OCI-M2 (cell line): ENCODE data around the gene PCK2.

Experiments
- DNase-seq: peaks from one replicate; lab custom pipeline; 2025; ENCODE audit not compliant: unreplicated experiment; lab: John Stamatoyannopoulos, UW

The PCK2 gene

DNA sequence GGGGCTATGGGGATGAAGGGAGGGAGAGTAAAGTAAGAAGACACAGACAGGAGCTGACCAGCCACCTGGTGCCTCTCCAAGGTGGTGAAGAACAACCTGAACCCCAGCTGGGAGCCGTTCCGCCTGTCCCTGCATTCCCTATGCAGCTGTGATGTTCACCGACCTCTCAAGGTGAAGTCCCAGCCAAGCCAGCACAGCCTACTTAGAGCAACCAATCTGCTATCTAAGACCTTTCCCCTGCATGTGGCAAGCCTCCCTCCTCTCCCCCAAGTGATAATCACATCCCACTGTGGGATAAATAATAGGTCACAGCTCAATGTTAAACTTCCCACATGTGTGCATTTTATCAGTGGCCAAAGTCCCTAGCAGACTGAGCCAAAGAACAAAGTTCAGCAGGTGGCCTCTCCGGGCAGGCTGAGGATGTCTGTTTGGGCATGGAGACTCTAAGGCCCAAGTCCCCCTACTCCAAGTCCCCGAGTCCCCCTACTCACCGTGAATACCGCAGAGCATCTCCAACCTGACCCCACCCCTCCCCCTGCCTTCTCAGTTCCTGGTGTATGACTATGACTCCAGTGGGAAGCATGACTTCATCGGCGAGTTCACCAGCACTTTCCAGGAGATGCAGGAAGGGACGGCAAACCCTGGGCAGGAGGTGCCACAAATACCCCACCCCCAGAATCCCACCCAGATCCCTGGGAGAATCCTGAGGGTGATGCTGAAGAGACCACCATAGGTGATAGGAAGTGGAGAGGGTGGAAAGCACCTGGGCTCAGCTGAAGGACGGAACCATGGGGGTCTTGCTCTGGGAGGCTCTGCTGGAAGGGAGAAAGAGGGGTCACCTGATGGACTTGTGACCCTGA lies 19.3 kb upstream of the PCK2 start:
- DNase-seq, result no peak

DNA sequence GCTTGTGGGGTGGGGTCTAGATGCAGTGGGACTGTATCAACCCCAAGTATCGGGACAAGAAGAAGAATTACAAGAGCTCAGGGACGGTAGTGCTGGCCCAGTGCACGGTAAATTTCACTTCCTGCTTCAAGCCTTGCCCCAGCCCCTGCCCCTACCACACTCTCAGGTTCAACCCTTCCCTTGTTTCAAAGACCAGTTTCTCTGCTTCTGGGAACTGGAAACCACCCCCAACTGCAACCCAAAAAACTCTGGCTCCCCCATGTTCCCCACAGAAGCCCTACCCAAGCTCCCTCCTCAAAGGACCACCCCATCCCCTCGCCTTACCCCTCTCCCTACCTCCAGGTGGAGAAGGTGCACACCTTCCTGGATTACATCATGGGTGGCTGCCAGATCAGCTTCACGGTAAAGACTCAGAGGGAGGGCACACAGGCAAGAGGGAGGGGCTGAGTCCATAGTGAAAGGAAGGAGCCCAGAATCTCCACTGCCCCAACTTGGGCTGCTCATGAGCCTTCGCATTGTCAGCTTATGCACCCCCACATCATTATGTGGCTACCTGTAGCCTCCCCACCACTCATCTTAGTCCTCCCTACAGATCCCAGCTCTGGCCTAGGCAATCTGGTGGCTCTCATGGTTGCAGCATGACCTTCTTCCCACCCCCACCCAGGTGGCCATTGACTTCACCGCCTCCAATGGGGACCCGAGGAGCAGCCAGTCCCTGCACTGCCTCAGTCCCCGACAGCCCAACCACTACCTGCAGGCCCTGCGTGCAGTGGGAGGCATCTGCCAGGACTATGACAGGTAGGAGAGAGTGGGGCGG lies 18.4 kb upstream of the PCK2 start:
- no peak for DNase-seq

DNA sequence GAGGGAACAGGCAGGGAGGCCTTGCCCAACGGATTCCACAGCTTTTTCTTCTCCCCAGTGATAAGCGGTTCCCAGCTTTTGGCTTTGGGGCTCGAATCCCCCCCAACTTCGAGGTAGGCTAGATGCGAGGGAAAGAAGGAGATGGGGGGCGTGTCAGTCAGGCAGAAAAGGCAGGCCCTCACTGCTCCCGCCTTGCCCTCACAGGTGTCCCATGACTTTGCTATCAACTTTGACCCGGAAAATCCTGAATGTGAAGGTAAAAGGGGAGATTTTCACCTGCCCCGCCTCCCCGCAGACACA lies 17.9 kb upstream of the PCK2 start:
- no peak for DNase-seq

DNA sequence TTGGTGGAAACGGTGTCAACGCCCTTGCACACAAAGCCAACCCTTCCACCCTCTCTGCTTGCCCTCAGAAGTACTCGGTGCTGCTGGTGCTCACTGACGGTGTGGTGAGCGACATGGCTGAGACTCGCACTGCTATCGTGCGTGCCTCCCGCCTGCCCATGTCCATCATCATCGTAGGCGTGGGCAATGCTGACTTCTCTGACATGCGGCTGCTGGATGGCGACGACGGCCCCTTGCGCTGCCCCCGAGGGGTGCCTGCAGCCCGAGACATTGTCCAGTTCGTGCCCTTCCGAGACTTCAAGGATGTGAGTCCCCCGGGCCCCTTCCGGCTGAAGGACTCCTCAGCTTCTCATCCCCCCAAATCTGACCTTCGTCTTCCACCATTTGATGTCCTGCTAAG lies 17.0 kb upstream of the PCK2 start:
- DNase-seq, result no peak

DNA sequence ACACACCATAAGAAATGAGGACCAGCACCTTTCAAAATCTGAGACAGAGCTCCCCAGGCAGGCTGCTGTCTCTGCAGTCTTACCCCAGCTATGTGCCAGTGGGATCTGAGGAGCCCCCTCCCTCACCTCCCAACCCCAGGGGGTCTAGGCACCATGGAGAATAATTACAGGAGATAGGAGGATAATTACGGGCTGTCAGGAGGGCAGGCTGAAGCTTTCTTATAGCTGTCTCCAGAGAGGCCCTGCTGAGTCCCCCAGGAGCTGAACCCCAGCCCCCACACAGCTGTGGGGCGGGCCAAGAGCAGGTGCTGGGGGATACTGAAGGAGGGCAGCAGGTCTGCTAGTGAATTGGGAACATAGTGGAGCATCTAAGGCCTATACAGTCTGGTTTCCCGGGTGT lies 16.0 kb upstream of the PCK2 start:
- DNase-seq, result no peak

- DNase-seq, result no peak
Observed at GRCh38 chr14:24079491-24080141, 14.5 kb upstream of the PCK2 start.

DNA sequence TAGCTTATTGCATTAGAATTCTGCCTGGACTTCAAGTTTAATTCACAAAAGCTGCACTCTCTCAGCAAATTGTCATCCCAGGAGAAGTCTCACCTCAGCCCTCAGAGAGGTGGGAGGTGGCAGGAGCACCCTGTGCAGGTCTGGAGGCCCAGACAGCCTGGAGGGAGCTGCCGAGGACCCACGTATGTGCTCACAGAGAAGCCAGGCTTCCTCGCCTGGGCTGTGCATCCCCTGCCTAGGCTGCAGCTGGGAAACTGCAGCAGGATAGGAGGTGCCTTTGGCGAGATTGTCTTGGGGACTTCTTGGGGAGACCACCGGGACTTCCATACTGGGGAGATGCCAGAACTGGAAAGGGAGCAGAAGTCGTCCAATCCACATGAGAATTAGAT lies 14.0 kb upstream of the PCK2 start:
- DNase-seq, result no peak

- DNase-seq, result no peak
Observed at GRCh38 chr14:24080888-24081738, 13.0 kb upstream of the PCK2 start.

DNA sequence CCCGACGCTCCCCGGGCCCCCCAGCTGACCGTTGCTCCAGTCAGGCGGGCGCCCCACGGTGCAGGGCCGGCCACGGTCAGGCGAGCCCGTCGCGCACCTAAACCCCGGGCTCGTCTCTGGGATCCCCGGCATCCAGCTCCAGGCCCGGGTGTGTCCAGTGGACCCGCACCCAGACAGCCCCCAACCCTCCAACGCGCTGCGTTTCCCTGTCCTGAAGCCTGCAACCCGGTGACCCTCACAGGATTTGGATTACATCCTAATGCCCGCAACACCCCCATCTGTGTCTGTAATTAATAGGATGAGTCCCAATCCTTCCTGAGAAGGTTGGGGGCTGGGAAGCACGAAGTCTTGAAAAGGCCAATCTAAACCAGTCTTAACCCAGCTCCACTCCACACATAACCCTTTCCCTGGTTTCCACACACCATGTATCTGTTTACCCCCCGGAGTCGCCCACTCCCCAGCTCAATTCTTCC lies 12.3 kb upstream of the PCK2 start:
- no peak for DNase-seq

- no peak for DNase-seq
Observed at GRCh38 chr14:24082411-24083080, 11.6 kb upstream of the PCK2 start.

DNA sequence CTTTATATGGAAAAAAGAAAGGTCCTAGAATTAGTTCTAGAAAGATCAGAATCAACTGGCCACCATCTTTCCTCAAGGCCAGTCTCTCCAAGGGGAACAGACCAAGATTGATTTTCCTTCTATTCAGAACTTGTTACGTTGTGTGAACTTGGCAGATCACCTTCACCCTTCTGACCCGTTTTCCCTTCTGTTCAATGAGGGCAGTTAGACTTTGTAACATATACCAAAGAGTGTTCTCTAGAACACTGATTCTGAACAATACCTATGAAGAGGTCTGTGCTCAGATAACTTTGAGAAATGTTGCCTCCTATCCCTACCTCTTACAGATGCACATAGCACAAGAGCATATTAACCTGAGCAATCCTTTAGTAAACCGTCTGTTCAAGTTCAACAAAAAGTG lies 10.6 kb upstream of the PCK2 start:
- DNase-seq, result no peak

- DNase-seq, result no peak
Observed at GRCh38 chr14:24084440-24084839, 9.7 kb upstream of the PCK2 start.

- DNase-seq, result no peak
Observed at GRCh38 chr14:24085215-24085614, 8.9 kb upstream of the PCK2 start.

- no peak for DNase-seq
Observed at GRCh38 chr14:24086193-24086955, 7.7 kb upstream of the PCK2 start.

- DNase-seq, result no peak
Observed at GRCh38 chr14:24087004-24087403, 7.1 kb upstream of the PCK2 start.

DNA sequence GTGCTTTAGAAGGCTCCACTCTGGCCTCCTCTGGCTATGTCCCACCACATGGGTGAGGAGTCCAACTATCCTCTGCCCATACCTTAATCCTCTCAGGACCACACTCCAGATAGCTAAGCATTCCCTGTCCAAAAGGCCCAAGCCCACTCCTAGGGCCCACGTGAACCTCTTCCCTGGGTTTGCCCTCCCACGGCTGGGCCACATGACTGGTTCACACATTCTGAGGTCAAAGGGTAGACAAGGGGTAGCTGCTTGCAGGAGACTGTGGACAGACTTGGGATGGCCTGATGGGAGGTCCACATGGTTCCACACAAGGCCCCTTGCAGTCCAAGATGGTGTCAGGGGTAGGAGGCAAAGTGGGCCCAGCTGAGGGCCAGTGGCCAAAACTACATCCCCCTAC lies 6.0 kb upstream of the PCK2 start:
- DNase-seq, result no peak

GRCh38 chr14:24089890-24090289 lies 4.2 kb upstream of the PCK2 start:
- no peak for DNase-seq

DNA sequence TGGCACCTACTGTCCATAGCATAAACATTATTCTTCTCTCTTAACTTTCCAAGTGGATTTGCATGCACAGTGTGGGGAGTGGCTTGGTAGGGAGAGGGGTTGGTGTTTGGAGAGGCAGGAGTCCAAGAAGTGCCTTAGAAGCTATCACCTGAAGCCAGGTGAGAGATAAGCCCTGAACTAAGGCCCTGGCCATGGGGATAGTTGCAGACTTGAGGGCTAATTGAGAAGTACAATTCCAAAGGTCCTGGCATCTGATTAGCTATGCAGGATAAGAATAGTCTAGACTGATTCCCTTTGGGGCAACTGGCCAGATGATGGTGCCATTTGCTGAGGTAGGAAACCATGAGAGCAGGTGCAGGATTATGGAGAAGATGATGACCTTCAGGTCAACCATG lies 2.0 kb upstream of the PCK2 start:
- no peak for DNase-seq

DNA sequence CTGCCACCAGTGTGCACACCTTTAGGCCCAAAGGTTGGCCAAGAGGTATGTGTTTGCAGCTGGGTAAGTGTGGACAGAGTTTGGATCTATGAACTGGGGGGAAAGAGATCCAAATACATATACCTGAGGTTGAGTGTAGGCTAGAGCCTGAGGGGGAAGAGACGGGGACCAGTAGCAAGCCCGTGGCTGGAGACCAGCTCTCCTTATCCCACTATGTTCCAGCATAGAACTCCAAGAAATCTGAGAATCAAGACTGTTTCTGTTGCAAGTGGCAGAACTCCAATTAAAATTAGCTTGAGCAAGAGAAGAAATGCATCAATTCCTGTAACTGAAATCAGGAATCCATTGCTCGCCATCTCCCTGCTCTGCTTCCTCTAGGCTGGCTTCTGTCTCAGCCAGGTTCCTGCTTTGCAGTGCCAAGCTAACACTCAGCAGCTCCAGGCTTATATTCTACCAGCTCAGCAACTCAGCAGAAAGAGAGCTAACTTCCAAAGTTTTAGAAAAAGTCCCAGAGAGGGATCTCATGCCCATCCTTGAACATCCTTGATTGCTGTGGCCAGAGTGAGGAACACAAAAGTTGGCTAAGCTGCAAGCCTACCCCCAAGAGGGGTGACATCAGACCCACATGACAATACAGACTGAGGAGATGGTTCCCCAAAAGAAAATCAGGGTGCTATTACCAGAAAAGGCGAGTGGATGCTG lies 1.5 kb upstream of the PCK2 start:
- no peak for DNase-seq
